Stimulated activated naive CD4-positive, alpha-beta T cell (primary cell): ENCODE data around the gene PTH2.

Source experiments
- DNase-seq, 6 experiments: peaks; one replicate each; lab custom pipeline; 2025; lab: John Stamatoyannopoulos, UW

Gene PTH2

DNA sequence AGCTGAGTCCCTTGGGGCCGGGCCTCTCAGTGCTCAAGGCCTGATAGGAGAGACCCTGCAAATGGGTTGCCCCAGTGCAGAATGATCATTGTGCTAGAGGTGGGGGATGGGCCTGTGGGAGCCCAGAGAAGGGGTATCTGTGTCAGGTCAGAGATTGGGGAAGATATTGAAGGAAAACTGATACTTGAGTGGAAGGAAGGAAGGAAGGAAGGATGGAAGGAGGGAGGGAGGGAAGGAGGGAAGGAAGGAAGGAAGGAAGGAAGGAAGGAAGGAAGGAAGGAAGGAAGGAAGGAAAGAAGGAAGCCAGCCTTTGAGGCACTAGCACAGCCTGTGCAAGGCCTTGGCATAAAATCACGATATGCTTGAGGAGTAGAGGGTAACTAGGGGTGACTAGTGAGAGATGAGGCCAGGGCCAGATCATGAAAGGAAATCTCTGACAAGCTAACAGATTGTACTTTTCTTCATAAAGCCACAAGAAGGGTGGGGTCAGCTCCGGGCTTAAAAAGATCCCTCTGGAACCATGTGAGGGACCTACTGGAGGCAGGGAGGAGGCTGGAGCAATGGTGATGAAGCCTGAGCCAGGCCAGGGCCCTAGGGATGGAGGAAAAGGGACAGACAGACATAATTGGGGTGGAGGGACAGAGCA, 11.4 kb downstream of the PTH2 start:
- DNase-seq = no peak

DNA sequence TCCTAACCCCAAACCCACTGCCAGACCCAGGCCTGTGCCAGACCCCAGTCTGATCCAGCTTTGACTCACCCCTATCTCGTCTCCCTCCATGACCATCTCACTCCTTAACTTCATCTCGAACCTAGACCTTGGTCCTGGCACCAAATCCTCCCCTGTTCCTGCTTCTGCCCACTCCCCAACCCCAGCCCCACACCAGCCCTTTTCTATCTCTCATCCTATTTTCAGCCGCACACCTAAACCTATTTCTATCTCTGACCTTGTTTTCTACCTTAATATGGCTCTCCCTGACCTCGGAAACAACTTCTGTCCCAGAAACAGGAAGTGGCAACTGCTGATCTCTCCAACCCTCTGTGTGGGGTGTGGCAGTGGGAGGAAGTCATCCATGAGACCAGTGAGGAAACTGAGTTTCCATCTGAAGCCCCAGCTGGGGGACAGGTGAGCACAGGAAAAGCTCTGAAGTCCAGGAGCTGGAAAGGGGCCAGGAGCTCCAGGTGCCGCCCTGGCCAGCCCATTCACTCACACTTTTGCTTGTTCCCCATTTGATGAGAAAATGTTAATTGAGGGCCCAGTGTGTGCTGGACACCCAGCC, 13.7 kb downstream of the PTH2 start:
- DNase-seq = peak in 2 of 6 experiments; percentile 26 to 36

DNA sequence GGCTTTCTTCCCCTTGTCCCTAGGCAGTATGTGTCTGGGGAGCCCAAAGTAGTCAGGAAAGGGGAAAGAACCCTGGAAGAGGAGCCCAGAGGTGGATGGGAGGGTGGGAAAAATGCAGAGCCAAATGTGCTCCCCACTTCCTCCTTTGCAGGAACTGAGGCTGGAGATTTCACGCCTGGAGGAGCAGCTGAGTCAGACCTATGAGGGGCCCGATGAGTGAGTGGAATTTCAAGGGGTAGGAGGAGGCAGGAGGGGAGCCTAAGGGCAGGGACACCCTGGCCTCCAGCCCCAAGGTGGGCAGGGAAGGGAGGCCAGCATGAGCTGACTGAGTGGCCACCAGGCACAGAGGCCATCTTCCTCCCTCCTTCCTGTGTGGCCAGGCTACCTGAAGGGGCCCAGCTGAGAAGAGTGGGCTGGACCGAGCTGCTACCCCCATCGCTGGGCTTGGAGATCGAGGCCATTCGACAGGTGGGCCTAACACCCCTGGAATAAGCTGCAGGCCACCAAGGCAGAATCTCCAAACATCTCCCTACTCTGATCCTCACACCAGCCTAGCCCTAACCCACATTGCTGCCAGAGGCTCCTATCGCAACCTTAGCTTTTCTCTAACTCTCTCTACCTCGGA, 14.3 kb downstream of the PTH2 start:
- DNase-seq = no peak

DNA sequence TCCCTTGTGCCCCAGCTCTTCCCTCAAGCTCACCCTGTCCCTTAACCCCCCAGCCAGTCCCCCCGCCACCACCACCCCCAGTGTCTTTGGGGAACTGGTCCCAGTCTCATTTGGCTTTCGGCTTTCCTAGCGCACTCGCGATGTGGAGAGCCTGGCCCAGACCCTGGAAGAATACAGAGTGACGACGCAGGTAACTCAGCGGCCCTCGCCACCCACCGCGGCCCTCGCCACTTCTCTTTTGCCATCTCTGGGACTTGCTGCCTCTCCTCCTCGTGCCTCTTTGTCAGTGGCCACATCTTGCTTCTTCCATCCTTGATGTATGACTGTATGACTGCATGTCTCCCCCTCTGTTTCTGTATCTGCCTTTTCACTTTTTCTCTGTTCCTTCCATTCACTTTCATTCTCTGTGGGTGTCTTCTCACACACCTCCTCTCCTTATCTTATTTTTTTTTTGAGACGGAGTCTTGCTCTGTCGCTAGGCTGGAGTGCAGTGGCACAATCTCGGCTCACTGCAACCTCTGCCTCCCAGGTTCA, 15.7 kb downstream of the PTH2 start:
- no peak for DNase-seq

DNA sequence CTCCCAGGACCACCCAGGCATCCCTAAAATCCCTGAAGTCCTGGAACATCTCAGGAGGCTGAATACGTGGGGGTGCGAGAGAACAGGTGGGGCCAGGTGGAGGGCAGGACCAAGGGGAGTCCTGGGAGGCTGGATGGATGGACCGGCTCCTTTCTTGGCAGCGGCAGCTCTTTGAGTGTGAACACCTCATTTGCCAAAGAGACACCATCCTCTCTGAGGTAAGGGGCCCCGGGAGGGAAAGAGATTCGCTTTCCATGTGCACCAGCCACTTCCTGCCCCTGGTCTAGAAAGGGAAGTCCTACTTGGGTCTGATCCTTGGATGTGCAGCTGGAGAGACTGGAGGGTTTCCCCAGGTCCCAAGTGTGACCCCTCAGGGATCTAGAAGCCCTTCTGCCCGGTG, 16.2 kb downstream of the PTH2 start:
- no peak for DNase-seq

DNA sequence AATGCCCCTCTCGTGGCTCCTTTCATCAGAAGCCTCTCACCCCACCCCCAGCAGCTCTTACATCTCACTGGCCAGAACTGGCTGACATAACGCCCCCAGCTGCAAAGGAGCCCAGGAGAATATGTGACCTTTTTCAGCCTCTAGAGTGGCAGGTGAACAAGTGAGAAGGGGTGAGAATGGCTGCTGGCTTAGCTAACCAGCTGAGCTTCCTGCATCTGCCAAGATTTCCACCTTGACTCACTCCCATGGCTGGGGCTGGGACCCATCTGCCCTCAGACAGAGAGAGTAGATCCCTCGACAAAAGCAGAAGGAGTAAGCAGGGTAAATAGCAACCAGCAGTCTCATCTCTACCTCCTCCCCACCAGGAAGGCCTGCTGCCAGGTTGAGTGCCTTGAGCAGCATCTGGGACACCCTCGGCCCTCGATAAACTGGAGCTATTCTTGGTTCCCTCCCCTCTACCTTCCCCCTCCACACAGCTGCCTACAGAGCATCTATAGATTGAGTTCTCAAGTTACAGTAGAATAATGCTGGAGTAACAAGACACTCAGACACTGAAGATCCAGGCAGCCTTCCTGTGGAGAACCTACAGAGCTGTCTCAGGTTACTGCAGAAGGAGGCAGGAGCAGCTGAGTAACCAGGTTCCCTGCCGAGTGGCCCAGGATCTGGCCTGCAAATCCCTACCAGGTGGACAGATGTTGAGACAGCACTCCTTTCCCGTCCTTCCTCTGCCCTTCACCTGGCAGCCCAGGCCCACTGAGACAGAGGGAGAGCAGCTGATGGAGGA, 19.6 kb downstream of the PTH2 start:
- DNase-seq = no peak

DNA sequence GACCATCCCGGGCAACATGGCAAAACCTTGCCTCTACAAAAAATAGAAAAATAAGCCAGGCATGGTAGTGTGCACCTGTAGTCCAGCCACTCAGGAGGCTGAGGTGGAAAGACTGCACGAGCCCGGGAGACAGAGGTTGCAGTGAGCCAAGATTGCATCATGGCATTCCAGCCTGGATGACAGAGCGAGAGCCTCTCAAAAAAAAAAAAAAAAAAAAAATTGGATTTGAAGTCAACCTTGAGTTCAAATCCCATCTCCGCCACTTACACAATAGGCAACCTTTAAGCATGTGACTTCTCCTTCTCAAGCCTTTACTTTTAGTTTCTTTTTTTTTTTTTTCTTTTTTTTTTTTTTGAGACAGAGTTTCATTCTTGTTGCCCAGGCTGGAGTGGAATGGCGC, 23.2 kb downstream of the PTH2 start:
- no peak for DNase-seq

DNA sequence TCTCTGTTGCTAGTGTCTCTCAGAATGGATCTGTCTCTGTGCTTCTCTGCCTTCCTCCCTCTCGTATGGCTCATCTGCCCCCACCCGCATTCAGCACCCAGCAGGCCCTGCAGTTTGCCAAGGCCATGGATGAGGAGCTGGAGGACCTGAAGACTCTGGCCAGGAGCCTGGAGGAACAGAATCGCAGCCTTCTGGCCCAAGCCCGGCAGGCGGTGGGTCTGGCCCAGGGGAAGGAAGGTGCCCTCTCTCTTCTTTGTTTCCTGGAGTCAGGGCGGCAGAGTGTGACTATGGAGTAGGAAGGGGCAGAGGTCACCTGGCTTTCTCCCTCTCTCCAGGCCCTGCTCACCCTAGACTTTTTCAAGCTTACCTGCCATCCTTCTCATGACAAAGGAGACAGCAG, 24.3 kb downstream of the PTH2 start:
- DNase-seq = no peak

DNA sequence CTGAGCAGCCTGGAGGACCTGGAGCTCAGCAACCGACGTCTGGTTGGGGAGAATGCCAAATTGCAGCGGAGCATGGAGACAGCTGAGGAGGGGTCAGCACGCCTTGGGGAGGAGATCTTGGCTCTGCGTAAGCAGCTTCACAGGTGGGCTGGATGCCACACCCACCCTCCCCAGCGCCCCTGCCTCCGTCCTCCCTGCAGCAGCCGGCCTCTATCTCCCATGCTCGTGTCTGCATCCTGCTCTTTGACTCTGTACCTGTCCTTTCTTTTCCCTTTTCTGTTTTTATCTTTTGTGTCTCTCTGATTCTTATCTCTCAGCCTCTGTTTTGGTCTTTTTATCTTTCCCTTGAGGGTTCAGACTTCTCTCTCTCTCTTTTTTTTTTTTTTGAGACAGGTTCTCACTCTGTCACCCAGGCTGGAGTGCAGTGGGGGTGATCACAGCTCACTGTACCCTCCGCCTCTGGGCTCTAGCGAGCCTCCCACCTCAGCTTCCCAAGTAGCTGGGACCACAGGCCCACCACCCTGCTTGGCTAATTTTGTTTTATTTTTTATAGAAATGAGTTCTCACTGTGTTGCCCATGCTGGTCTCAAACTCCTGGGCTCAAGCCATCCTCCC, 25.1 kb downstream of the PTH2 start:
- peak in 2 of 6 experiments; percentile 24 for DNase-seq

DNA sequence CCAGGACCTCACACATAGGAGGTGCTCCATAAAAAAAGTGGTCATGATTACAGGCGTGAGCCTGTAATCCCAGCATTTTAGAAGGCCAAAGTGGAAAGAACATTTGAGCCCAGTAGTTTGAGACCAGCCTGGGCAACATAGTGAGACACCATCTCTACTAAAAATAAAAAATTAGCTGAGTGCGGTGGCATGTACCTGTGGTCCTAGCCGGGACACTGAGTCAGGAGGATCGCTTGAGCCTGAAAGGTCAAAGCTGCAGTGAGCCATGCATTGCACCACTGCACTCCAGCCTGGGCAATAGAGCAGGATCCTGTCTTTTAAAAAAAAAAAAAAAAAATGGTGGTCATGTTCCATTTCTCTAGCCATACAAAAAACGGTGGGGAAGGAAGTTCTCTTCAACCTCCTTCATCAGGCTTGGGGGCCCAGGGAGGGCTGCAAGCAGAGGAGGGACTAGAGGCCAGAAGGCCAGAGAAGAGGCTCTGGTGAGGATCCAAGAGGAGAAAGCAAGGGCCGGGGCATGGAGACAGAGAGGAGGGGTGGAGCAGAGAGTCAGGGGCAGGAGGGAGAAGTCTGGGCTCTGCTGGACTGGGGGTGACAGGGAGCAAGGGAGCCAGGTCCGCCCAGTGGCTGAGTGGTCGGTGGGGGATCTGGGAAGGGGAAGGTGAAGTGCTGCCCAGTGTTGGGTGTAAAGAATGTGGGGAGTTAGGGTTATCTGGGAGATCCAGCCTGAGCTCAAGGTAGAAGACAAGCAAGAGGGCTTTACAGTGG, 26.3 kb downstream of the PTH2 start:
- DNase-seq = no peak

DNA sequence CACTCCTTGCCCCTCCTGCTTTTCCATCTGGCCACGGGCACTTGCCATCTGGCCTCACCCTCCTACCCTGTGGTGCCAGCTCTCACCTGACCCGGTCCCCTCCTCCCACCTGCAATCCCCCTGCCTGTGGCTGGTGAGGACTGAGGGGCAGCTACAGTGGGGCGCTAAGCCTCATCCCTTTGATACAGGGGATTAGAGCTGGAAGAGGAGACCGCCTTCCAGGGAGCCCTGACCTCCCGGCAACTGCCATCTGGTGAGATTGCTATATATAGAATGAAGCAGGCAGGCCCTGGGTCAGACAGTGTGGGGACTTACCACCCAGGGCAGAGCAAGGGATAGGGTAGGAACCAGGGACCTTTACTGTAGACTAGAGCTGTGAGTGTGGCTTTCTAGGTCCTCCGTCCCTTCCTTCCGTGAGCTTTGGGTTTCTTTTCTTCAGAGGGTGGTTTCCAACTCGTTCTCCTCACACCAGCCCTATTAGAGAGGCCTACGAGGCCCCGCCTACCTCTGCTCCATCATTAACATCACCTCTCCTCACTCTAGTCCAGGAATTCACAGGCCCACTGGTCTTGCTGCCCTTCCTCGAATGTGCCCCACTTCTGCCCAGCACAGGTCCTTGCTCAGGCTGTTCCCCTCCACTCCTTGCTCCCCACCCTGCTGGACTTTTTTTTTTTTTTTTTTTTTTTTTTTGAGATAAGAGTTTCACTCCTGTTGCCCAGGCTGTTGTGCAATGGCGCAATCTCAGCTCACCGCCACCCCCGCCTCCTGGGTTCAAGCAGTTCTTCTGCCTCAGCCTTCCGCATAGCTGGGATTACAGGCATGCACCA, 27.4 kb downstream of the PTH2 start:
- DNase-seq = no peak

DNA sequence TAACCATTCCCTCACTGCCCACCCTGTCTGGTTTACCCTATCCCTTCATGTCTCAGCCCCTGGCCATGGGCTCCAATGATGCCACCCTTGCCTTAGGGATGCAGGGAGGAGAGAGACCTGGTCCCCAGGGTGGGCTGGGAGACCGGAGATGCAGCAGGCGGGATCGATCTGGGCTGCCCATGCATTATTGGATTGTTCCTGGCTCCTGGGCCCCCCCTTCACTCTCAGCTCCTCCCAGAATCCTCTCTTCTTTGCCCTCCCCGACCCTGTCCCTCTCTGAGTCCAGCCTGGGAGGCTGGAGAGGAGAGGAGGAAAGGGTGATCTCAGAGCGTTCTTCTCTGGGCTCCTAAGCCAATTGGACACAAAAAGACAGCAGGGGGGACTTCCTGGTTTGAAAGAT, 29.4 kb downstream of the PTH2 start:
- no peak for DNase-seq

DNA sequence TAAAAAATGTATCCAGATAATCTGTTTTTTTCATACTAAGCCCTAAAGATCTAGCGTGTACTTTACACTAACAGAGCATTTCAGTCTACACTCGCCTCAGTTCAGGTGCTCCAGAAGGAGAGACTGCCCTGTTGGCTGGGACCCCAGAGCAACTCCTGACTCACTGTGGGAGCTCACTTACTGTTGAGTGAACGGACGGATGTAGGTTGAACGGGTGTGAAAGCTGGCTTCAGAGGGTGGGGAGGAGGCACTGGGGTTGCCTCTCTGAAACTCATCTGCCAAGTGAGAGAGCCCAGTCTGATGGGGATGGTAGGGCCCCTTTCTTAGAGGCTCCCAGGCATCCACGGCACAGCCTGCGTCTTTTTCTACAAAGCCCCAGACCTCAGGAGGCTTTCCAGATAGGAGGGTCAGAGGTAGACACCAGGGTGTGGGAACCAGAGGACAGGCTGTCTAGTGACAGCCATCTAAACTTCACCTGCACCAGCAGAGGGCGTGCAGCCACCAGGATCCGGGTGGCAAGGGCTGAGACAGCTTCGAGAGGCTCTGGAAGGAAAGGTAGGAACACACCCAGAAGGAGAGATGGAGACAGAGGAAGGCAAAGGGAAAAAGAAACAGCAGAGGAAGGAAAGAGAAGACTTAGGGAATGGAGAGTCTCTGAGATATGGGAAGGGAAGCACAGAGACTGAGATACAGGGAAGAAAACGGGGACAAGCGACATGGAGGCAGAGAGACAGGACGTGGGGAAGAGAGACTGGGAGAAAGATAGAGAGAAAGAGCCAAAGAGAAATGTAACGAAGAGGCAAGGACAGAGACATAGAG, 31.5 kb downstream of the PTH2 start:
- DNase-seq = peak; percentile 56 to 81 (median 72)

DNA sequence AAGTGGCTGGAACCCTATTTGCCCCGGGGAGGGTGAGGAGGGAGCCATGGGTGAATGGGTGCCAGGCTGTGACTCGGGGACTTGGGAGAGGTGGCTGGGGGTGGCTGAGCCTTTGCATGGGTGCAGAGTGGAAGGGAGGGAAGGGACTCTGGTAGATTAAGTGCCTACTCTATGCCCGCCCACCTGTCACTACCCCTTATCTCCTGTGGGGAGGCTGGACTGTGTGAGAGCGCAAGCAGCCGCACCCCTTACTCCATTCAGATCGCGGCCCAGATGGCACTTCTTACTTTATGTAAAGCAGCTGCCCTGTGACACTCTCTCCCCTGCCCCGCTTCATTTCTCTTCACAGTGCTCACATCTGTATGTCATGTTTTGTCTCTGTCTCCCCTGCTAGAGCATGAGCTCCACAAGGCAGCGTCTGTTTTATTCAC, 32.3 kb downstream of the PTH2 start:
- no peak for DNase-seq

DNA sequence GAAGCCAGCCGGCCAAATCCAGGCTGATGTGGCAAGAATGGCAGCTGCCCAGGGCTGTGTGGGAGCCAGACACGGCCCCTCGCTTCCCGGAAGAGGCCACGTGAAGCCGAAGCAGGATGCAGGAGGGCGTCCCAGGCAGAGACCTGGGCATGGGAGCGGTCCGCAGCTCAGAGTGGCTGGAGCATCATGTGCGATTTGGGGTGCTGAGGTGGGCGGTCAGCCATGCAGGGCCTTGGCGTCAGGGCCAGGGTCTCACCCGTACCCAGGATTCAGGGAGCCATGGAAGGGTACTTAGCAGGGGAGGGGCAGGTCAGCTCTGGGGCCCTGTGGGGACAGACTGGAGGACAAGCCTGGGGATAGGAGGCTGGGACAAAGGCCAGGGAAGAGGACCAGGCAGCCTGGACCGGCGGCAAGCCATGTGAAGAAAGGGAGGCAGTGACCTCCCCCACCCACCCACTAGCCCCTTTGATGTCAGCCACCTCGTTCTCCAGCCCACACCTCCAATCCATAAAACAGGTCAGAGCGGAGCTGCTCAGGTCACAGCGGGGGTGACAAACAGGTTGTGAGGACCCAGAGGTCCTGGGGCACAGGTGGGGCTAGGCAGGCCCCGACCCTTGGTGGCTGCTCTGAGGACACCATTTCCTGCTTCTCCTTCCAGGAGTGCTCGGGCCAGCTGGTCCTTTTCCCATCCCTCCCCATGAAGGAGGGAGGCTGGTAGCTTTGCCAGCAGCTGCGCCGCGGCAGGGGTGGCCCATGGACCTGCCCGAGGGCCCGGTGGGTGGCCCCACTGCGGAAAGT, 32.9 kb downstream of the PTH2 start:
- DNase-seq = no peak

DNA sequence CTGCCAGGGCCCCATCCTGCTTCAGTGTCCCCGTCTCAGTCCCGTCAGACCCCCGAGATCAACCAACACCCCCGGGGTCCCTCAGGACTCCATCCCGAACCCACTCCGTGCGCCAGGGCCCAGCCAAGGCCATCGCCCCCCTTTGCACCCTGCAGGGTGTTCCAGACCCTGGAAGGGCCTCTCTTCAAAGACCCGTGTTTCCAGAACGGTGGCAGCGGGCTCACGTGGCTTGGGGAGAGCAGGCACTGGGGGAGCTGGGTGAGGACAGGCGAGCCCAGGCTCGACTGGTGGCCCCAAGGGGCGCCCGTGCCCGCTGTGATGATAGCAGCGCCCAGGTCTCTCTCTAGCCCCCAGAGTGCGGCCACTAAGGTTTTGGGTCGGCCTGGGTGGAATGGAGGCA, 33.8 kb downstream of the PTH2 start:
- DNase-seq = no peak

DNA sequence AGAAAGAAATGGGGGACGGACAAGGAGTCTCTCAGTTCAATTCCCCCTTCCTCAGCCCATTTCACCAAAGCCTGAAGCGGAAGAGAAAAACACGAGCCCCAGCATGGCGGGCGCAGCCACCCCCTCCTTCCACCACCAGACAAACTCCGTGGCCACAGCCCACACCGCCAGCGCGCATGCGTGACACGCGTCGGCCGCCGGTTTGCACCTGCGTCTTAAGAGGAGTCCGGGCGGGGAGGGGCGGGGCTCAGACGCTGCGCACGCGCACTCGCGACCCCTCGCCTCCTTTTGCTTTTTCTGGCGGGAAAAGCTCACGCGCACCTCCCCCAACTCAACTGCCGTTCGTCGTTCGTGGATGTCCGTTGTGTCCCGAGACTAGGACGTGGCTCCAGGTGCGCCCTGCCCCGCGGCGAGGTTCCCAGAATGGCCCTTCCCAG, 35.3 kb downstream of the PTH2 start, which contains the start of gene KASH5:
Gene KASH5, plus strand, starts transcription at position 314 of the 437 bp plus-strand sequence. CDS start 2,635 bp downstream, outside the sequence.
- DNase-seq = peak; percentile 51 to 85 (median 80)

DNA sequence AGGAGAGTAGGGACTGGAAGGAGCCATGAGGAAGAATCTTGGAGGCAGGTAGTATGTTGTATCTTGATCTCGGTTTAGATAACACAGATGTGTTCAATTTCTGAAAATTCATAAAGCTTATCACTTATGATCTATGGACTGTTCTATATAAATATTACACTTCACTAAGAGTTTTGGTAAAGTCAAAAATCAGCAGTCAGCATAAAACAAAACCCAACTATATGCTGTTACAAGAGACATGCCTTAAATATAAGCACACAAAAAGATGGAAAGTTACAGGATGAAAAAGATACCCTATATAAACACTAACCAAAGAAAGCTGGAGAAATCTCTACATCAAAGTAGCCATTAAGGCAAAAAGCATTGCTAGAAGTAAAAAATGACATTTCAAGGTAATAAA, 39.6 kb downstream of the PTH2 start:
- no peak for DNase-seq

DNA sequence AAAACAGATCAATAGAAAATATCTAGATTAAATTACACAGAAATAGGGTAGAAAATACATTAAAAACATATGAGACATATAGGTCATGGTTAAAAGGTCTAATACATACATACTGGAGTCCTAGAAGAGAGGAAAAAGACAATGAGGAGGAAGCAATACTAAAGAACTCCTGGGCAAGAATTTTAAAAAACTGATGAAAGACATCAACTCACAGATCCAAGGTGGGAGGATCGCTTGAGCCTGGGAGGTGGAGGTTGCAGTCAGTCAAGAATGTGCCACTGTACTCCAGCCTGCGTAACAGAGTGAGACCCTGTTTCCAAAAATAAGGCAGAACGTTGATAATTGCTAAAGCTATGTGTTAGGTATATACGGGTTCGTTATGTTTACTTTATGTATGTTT, 40.6 kb downstream of the PTH2 start:
- no peak for DNase-seq
